ENCODE data around the gene MYPOP. TPM values are rescaled to one million over a fixed set of nuclear protein-coding genes. Genes with fewer than 3 reads are reported as not detected.

MYPOP gene
- total RNA-seq, 4 donors from 2014 or later: 3.8 to 7.9 (median 6.0) TPM

- peaks cover 32 to 51% (median 49%) of the 10 kb centered on the region in 4 donors for H3K4me1 ChIP-seq
- intact Hi-C loops (cut with DNase I): loop anchor here (5.0 kb wide), 1 partner anchor 66 kb away; the partner anchor contains the start of gene RSPH6A
- no peaks in the 10 kb centered on the region for H3K9me3 ChIP-seq
- peaks cover 0 to 6% (median 0%) of the 10 kb centered on the region in 4 donors for H3K27me3 ChIP-seq
- peak overlapping the region; percentile 31 to 46 (median 34) for H3K4me3 ChIP-seq
- WGBS: 30% methylated on average over 25 of the region's 47 CpGs
- peak overlapping the region in 2 of 4 donors; percentile 21 to 30 for H3K27ac ChIP-seq (replicated peaks in 1 of 4)
- H3K36me3 ChIP-seq: peaks cover 0 to 18% (median 9%) of the 10 kb centered on the region in 4 donors
- peak; percentile 96 for DNase-seq (ENCODE audit: extremely low spot score)
- TF ChIP-seq POLR2AphosphoS5 (IDR thresholded peaks at IDR 0.05) (peak; percentile 7 to 53), CTCF (IDR thresholded peaks at IDR 0.05) (peak; percentile 85 to 89 (median 85)), POLR2A (IDR thresholded peaks at IDR 0.05; ENCODE audit: low read depth) (no peak)
Measured at GRCh38 chr19:45882652-45883585, 19.5 kb downstream of the MYPOP start.

DNA sequence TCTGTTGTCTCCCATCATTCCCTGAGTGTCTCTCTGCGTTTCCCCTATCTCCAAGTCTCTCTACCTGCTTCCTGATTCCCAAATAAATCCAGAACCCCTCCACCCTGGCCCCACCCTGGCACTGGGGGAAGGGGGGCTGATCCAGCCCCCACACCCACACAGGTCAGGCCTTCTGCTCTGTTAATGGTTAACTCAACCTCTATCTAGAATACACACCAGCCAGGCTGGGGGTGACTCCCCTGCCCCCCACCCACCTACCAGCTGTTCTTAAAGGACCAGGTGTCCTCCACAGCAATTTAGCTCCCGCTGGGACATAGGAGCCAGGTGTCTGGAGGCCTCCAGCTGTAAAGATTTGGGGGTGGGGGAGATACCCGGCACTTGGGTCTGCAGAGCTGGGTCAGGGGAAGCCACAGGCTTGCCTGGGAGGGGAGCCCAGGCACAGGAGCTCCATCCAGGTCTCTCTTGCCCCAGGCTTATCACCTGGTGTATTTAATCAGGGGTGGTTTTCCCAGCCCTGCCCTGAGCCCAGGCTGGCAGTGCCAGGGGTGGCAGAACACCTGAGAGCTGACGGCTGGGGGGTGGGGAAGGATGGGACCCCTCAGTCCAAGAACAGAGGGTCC, 20.4 kb downstream of the MYPOP start:
- peaks cover 33 to 50% (median 49%) of the 10 kb centered on the region in 4 donors for H3K4me1 ChIP-seq
- H3K36me3 ChIP-seq: peaks cover 0 to 18% (median 9%) of the 10 kb centered on the region in 4 donors
- TF ChIP-seq EP300 (IDR thresholded peaks at IDR 0.05) (no peak), POLR2A (IDR thresholded peaks at IDR 0.05; ENCODE audit: low read depth) (no peak), POLR2AphosphoS5 (IDR thresholded peaks at IDR 0.05) (no peak), CTCF (IDR thresholded peaks at IDR 0.05) (no peak)
- H3K27me3 ChIP-seq: peaks cover 0 to 10% (median 0%) of the 10 kb centered on the region in 4 donors
- intact Hi-C loops (cut with DNase I): loop anchor here (5.0 kb wide), 1 partner anchor 65 kb away; the partner anchor contains the start of gene RSPH6A
- no peak for DNase-seq (ENCODE audit: extremely low spot score)
- 69% methylated on average over 2 of the region's 4 CpGs for WGBS
- no peak overlapping the region for H3K27ac ChIP-seq (replicated peaks in 1 of 4)
- H3K9me3 ChIP-seq: no peaks in the 10 kb centered on the region
- peak overlapping the region in 2 of 4 donors; percentile 32 to 46 for H3K4me3 ChIP-seq

- TF ChIP-seq EP300 (IDR thresholded peaks at IDR 0.05): no peak
- TF ChIP-seq CTCF (IDR thresholded peaks at IDR 0.05): no peak
- TF ChIP-seq POLR2AphosphoS5 (IDR thresholded peaks at IDR 0.05): no peak
- no peak for TF ChIP-seq POLR2A (IDR thresholded peaks at IDR 0.05; ENCODE audit: low read depth)
- DNase-seq (ENCODE audit: extremely low spot score): no peak
- H3K9me3 ChIP-seq: no peaks in the 10 kb centered on the region
- 83% methylated on average over 10 of the region's 10 CpGs for WGBS
- intact Hi-C loops (cut with DNase I): loop anchor here (5.0 kb wide), 1 partner anchor 64 kb away; the partner anchor contains the start of gene RSPH6A
- peaks cover 0 to 18% (median 9%) of the 10 kb centered on the region in 4 donors for H3K36me3 ChIP-seq
- H3K27me3 ChIP-seq: peaks cover 0 to 10% (median 0%) of the 10 kb centered on the region in 4 donors
- no peak overlapping the region for H3K27ac ChIP-seq (replicated peaks in 1 of 4)
- H3K4me3 ChIP-seq: no peak overlapping the region
- H3K4me1 ChIP-seq: peaks cover 40 to 51% (median 50%) of the 10 kb centered on the region in 4 donors
Measured at GRCh38 chr19:45881082-45881908, 21.1 kb downstream of the MYPOP start.

DNA sequence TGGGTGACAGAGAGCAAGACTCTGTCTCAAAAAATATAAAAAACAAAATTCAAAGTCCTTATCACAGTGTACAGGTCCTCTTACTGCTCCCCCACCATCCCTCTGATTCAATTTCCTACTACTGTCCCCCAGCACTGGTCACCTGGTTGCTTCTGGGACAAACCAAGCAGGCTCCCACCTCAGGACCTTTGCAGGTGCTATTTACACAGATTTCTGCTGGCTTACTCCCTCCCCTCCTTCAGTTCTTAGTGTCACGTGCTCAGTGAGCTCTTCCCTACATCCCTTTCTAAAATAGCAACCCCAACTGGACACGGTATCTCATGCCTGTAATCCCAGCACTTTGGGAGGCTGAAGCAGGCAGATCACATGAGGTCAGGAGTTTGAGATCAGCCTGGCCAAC, 22.4 kb downstream of the MYPOP start:
- TF ChIP-seq POLR2AphosphoS5 (IDR thresholded peaks at IDR 0.05) (no peak), CTCF (IDR thresholded peaks at IDR 0.05) (no peak), POLR2A (IDR thresholded peaks at IDR 0.05; ENCODE audit: low read depth) (no peak), EP300 (IDR thresholded peaks at IDR 0.05) (no peak)
- intact Hi-C loops (cut with DNase I): loop anchor here (5.0 kb wide), 1 partner anchor 63 kb away; the partner anchor contains the start of gene RSPH6A
- H3K9me3 ChIP-seq: no peaks in the 10 kb centered on the region
- peaks cover 0 to 10% (median 0%) of the 10 kb centered on the region in 4 donors for H3K27me3 ChIP-seq
- 72% methylated on average over 2 of the region's 2 CpGs for WGBS
- H3K4me3 ChIP-seq: no peak overlapping the region
- peaks cover 0 to 18% (median 9%) of the 10 kb centered on the region in 4 donors for H3K36me3 ChIP-seq
- peaks cover 36 to 44% (median 42%) of the 10 kb centered on the region in 4 donors for H3K4me1 ChIP-seq
- no peak overlapping the region for H3K27ac ChIP-seq (replicated peaks in 1 of 4)
- DNase-seq (ENCODE audit: extremely low spot score): no peak
